Stimulated activated CD8-positive, alpha-beta memory T cell treated with anti-CD3 and anti-CD28 coated beads, Interleukin-4, amount 100 ng/mL, for 4 hours (primary cell): ENCODE data around the gene MACROD2.
"Not testable (repeated sequence)": the region's sequence is repeated elsewhere in the genome, so short reads cannot be mapped to it uniquely, and the experiment has no call there.

Experiments
- DNase-seq, 2 donors: peaks; one replicate each; pipeline ENCODE4 v3.0.0-alpha.2; 2020; ENCODE audit warnings: low read depth in 2 of 2, low spot score in 1 of 2

MACROD2 gene

GRCh38 chr20:15188415-15188814 is 1193.1 kb downstream of the MACROD2 start:
- DNase-seq = no peak

GRCh38 chr20:15191082-15191723 is 1195.9 kb downstream of the MACROD2 start:
- no peak for DNase-seq

- DNase-seq = no peak
Measured at GRCh38 chr20:15195378-15195777, 1200.1 kb downstream of the MACROD2 start.

GRCh38 chr20:15196547-15197255 is 1201.4 kb downstream of the MACROD2 start:
- no peak for DNase-seq

GRCh38 chr20:15198017-15198416 is 1202.7 kb downstream of the MACROD2 start:
- DNase-seq = not testable (repeated sequence)

- DNase-seq = no peak
Measured at GRCh38 chr20:15199698-15200097, 1204.4 kb downstream of the MACROD2 start.

GRCh38 chr20:15200147-15200565 is 1204.8 kb downstream of the MACROD2 start:
- no peak for DNase-seq

- DNase-seq = no peak
Measured at GRCh38 chr20:15201602-15202001, 1206.3 kb downstream of the MACROD2 start.

GRCh38 chr20:15204234-15204633 is 1208.9 kb downstream of the MACROD2 start:
- DNase-seq = no peak

GRCh38 chr20:15205028-15205427 is 1209.7 kb downstream of the MACROD2 start:
- DNase-seq = no peak

GRCh38 chr20:15205719-15206118 is 1210.4 kb downstream of the MACROD2 start:
- no peak for DNase-seq

GRCh38 chr20:15209537-15209936 is 1214.2 kb downstream of the MACROD2 start:
- DNase-seq = no peak

GRCh38 chr20:15214051-15214450 is 1218.7 kb downstream of the MACROD2 start:
- DNase-seq = no peak

GRCh38 chr20:15220009-15220656 is 1224.8 kb downstream of the MACROD2 start:
- no peak for DNase-seq

- no peak for DNase-seq
Measured at GRCh38 chr20:15220778-15221565, 1225.7 kb downstream of the MACROD2 start.

GRCh38 chr20:15222502-15223330 is 1227.4 kb downstream of the MACROD2 start:
- no peak for DNase-seq

GRCh38 chr20:15224199-15224598 is 1228.9 kb downstream of the MACROD2 start:
- no peak for DNase-seq

- DNase-seq = no peak
Measured at GRCh38 chr20:15227102-15227501, 1231.8 kb downstream of the MACROD2 start.

- no peak for DNase-seq
Measured at GRCh38 chr20:15232243-15232642, 1236.9 kb downstream of the MACROD2 start.

- DNase-seq = no peak
Measured at GRCh38 chr20:15235471-15236198, 1240.3 kb downstream of the MACROD2 start.
